COR-L47 (cell line): ENCODE data around the gene ATP5MC3.
A peak's percentile ranks its signal among the peaks of the same experiment; 100 is the strongest.

ENCODE experiments used
- DNase-seq: peaks from one replicate; lab custom pipeline; 2025; lab: John Stamatoyannopoulos, UW

ATP5MC3 gene

DNA sequence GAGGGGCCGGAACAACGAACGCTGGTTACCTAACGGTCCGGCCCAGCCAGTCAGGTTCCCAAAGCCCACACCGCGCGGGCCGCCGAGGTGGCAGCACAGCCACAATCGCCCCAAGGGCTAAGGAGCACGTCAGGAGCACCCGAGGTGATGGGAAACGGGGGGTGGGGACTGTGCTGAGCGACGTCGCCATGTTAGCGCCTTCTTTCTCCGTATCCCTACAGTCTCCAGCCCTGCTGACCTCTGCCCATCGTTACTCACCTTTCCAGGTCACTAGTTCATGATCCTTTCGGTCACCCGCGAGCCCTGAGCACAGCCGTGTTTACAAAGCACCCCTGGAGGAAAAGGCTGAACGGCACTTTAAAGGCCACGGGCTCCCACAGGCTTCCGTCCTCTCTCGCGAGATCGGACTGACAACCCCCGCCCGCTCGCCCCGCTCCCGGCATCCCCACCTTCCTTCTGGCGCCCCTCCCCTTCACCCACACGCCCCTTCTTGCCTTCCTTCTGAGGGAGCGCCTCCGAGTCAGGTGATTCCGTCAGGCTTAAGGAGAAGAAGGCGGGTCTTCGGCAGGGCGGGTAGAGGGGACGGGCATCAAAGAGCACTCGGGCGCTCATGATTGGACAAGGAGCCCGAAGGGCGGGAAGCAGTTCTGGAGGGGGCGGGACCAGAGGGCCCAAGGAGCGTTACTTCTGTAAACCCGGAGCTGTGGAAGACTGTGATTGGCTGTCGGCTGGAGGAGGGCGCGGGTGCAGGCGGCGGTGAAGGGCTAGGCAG, 13.5 kb downstream of the ATP5MC3 start, which contains the start of gene ATF2:
Gene ATF2, minus strand, starts transcription at position 412 of the 772 bp plus-strand sequence. CDS start 31,760 bp downstream, outside the sequence.
- peak; percentile 99 for DNase-seq

DNA sequence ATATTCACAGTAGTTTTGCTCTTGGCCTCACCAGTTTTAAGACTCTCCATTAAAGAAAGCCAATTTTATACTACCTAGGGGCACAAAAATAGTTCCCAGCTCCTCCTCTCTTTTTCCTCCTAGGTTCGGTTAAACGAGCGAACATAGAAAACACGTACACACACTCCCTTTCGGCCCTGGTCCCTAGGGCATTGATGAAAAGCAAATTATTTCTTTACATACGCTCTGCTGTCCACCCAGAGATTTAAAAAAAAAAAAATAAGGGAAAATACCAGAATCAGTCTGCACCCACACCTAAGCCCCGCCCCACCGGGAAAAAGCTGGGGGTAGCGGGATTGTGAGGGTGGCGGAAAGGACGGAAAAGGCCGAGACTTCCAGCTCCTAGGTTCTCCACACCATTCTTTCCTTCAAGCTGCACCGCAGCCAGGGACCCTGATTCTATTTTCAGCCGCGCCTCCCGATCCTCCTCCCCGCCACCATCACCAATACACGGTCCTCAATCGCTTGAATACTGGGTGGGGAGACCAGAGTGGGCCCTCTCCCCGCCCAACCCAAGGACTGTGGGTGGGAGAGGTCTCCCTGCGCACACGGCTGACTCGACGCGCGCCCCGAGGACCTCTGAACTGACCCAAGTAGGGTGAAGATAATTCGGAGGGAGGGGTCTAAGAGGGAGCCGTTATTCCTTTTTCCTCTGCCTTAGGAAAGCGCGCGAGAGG, 14.3 kb downstream of the ATP5MC3 start:
- DNase-seq = peak; percentile 21

DNA sequence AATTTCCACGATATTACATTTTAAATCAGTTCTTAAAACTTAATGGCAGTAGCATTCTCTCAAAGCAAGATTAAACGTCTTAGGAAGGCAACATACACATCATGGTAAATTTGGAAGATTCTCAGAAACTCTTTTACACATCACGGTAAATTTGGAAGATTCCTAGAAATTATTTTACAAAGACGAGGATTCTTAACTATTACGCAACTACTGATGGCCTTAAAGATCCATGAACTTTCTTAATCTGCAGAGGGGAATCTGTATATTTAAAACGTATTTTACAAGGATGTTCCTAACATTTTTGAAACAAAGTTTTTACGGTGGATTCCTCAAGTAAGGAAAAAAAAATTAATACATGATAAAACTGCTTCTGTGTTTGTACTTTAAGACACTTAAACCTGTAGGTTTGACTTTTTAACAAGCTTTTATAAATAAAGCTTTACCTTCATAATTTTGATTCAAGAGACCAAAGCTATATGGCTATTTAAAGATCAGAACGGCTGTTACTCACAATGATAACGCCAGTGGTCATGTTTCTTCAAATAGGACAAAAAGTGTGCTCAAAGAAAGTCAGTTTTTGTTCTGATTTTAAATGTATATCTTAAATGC, 15.2 kb downstream of the ATP5MC3 start:
- no peak for DNase-seq

DNA sequence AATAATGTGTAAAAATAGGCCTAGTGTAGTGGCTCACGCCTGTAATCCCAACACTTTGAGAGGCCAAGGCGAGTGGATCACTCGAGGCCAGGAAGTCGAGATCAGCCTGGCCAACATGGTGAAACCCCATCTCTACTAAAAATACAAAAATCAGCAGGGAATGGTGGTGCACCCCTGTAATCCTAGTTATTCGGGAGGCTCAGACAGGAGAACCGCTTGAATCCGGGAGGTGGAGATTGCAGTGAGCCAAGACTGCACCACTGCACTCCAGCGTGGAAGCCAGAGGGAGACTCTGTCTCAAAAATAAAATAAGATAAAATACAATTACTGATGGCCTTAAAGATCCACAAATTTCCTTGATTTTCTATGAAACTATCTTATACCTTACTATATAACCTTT, 17.3 kb downstream of the ATP5MC3 start:
- no peak for DNase-seq

DNA sequence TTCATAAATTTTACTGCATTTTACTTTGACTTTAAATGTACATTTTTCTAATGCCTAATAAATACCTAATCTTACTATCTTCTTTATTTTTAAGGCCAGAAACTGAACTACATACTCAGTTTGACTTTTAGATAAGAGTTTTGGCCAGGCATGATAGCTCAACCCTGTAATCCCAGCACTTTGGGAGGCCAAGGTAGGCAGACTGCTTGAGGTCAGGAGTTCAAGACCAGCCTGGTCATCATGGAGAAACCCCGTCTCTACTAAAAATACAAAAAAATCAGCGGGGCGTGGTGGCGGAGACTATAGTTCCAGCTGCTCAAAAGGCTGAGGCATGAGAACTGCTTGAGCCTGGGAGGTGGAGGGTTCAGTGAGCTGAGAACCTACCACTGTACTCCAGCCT, 22.6 kb downstream of the ATP5MC3 start:
- no peak for DNase-seq

DNA sequence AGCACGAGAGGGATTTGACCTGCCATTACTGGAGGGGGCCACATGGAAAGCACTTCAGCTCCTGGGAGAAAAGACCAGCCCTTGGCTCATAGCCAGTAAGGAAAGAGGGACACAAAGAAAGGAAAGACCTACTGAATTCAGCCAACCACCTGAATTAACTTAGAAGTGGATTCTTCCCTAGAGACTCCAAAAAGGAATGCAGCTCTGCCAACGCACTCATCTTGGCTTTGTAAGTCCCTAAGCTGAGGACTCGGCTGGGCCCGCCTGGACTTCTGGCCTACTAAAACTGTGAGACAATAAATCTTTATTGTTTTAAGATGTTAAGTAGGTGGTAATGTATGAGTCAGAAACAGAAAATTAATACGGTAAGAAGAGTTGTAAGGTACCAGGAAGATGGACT, 25.0 kb downstream of the ATP5MC3 start:
- no peak for DNase-seq

DNA sequence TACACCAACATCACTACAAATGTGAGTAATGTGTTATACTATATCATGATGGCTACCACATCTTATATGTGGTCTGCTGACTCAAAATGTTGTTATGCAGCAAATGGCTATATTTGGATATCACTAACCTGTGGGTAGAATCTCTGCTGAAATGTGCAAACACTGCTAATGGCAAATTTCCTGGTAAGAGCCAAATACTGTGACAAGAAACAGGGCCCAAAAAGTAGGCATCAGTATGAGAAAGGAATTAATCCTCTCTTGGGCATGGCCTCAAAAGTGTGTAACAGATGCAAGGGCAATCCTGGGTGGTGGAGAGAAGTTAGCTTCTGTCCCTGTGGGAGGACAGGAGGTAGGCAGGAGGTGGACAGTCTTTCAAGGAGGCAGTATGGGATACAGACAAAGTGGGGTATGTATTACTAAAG, 26.8 kb downstream of the ATP5MC3 start:
- no peak for DNase-seq

DNA sequence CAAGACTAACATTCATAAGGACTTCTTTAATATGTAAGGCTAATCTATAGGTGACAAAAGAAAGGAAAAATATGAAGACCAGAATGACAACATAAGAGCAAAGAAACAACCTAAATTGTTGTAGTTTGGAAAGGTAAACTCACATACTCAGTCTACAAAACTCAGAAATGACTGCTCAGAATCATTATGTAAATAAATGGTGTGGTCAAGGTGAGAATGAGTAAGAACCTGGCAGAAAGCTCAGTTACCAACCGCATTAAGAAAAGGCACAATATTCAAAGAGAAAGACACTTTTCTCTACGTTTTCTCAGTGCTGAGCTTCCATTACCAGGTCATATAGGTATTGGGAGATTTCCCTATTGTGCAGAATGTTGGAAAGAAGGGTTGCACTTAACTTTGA, 29.3 kb downstream of the ATP5MC3 start:
- no peak for DNase-seq

DNA sequence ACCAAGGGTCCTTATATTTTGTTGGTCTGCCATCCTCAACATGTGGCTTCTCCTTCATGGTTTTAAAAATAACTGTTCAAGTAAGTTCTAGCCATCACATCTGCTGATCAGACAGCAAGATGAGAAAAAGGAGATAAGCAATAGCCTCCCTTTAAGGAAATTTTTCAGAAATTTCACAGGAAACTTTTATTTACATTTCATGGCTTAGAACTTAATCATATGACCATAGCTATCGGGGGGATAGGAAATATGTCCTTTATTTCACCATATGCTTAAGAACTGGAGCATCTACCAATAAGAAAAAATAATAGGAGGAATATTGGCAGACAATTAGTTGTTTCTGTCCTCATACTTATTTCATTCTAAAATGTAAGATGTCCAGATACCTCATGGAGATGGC, 29.7 kb downstream of the ATP5MC3 start:
- DNase-seq = no peak

DNA sequence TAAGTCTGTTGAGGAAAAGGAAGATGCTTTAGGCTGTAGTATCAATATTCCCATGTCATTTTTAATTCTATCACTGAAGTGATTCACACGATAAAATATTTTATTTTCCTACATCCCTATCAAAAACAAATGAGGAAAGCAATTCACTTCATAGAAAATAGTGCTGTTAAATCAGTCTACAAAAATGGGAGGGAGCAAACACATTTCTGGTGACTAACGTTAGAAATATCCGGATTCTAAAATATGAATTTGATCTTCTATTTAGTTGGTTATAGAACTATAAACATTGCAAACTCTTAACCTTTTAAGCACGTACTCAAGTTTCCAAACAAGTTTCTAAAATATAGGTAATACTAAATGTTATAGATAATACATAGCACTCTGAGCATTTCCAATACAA, 34.3 kb downstream of the ATP5MC3 start:
- DNase-seq = no peak

DNA sequence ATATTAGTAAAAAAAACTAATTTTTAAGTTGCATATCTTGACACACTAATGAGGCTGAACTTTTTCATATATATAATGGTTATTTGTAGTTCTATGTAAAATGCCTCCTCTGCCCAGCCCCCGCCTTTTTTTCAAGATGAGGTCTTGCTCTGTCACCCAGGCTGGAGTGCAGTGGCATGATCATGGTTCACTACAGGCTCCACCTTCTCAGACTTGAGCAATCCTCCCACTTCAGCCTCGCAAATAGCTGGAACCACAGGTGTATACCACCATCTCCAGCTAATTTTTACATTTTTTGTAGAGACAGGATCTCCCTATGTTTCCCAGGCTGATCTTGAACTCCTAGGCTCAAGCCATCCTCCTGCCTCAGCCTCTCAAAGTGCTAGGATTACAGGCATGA, 37.8 kb downstream of the ATP5MC3 start:
- no peak for DNase-seq

DNA sequence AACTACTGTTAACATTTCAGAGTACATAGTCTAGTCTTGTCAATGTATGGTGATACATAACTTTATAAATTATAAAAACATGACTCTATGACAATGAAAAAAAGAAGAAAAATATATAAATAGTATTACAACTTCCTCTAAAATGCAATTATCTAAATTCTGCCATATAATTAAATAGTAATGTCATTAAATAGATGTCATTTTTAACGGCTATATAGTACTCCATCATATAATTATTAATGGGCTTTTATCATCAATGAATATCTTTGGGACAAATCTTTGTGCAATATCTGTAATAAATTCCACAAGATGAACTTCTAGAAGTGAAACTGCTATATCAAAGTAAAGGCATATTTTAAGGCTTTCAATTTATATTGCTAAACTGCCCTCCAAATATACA, 38.3 kb downstream of the ATP5MC3 start:
- DNase-seq = no peak

DNA sequence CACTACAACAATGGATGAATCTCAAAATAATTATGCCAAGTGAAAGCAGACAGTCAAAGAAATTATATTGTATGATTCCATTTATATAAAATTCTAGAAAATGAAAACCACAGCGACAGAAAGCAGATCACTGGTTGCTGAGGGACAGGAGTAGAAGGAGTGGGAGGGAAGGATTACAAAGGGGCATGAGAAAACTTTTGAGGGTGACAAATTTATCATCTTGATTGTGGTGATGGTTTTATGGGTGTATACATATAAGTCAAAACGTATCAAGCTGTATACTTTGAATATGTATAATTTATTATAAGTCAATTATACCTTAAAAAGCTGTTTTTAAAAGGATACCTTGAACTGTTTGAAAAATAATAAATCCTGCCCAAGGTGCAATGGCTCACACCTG, 41.2 kb downstream of the ATP5MC3 start:
- no peak for DNase-seq

DNA sequence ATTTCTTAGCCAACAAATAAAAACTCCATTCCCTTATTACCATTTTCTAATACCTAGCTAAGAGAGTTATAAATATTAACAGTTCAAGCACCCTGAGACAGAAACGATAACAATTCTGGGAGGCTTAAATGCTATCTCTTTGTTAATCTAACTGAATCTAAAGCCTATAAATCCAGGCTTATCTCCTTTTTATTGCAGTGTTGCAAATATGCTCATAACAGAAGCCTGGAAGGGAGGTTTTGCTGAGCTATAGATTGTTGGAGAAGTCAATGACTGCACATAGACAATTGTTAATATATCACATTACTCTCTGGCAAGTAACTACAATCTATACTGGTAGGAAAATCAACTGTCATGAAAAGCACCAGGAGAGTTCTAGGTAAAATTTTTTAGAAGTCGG, 43.7 kb downstream of the ATP5MC3 start:
- DNase-seq = no peak

DNA sequence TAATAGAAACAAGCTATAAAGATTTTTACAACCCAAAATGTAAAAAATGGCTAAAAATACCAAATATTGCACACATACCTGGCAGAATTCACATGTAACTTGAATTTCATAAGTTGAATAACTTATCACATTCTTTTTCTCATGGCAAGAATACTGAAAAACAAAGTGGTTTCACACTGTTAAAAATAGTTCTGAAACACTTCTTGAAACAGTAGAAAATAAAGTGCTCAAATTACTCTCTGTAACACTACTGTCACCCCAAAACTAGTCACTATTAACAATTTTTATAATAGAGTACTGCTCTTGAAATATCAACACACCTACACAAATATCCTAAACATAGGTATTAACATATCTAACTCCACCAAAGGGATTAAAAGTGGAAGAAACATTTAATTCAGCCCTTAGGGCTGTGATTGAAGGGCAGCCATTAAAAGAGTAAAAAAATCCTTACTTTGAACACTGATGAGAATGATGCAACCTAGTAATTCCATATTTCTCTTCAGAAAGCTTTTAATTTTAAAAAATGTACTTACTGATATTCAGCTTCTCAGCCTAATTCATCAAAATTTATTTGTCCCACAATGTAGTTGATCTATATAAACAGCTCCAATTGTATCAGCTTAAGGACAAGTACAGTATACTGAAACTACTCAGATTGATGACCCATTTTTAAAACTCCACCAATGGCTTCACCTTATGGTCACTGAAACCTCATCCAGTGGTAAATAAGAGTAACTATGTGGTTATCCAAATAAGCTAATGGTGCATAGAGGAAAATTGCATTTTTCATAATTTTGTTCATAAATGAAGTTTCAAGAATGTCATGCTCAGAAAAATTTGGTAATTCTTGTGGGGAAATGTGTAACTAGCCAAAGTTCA, 44.9 kb downstream of the ATP5MC3 start:
- DNase-seq = no peak

DNA sequence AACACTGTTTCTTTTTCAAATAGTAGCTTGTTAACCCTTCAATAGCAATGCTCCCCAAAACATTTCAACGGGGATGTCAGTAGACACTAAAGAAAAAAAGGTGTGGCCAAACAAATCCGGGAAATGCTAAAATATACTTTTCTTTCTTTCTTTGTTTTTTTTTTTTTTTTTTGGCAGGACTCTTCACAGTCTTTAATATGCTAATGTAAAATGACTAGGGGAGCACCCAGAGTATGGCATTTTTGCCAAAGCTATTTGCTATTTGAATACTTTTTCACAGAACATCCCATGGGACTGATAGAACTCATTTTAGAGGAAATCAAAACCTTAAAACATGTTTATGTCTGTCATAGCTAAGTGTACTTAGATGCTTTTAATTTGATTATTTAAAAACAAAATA, 45.6 kb downstream of the ATP5MC3 start:
- no peak for DNase-seq

DNA sequence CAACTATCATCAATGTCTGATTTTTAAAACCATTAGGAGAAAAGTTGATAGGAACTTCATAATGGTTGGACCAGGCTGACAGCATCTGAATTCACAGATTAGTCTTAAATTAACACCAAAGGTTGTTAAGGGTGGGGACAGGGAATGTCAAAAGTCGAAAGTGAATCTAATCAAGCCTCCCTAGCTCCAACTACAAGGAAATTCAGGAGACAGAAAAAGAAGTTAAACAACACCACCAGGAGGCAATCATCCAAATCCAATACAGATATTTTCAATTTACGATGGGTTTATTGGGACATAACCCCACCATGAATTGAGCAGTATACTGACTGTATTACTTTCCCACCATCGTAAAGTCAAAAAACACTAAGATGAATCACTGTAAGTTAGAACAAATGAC, 46.3 kb downstream of the ATP5MC3 start:
- no peak for DNase-seq

DNA sequence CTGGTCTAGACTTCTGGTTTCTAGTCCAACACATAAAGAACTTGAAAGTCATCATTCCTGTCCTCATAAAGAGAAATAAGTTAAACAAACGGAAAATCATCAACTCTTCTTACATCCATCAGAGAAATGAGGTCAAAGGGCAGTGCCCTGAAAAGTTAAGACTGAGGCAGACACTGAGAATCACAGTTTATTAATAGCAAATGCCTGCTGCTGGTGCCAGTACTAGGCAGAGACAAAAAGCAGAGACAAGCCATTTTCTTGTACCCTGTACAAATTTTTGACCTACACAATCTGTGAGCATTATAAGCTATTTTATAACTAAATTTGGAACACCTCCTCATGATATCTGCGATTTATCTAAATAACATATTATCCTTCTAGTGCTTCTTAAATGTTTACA, 50.3 kb downstream of the ATP5MC3 start:
- DNase-seq = no peak

DNA sequence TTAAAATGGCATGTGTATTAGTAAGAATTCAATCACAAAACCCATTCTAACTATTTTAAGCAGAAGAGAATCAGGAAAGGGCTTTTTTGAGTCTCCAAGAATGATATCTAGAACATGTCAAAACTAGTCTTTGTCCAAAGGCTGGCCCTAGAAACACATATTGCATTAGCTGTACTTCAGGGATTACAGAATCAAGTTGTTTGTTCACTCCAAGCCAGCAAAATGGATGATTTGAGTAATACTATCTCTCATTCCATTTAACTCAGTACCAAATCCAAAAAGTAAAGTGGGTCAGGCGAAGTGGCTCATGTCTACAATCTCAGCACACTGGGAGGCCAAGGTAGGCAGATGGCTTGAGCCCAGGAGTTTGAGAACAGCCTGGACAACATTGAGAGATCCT, 54.8 kb downstream of the ATP5MC3 start:
- DNase-seq = no peak
